Heart left ventricle (tissue), 16 donors: Measurements from ENCODE around the gene SHROOM2. TPM values are rescaled to one million over a fixed set of nuclear protein-coding genes. Genes with fewer than 3 reads are reported as not detected.

Source experiments
- ATAC-seq, 4 donors: fragments of 200-7000 bp; cut with Tn5 transposase; one replicate each; pipeline ENCODE4 v1.9.1; 2020 to 2022; ENCODE audit warnings: moderate library complexity in 4 of 4, mild to moderate bottlenecking in 3 of 4, moderate number of reproducible peaks in 1 of 4
- DNase-seq, 5 donors: peaks; one replicate each; pipeline ENCODE4 v3.0.0-alpha.2; 2020
- H3K27ac ChIP-seq, 12 donors: fragments of 200-600 bp; sonication (generic) in 4 of 12; one replicate each; pipeline versions ENCODE4 v1.5.0 to v1.8.0; 2016 to 2022; ENCODE audit warnings: mild to moderate bottlenecking in 2 of 12
- H3K27me3 ChIP-seq, 9 donors: fragments of 200-600 bp; sonication (generic) in 2 of 9; one replicate each; pipeline versions ENCODE4 v1.5.1 to v1.8.0; 2016 to 2022; ENCODE audit warnings: mild to moderate bottlenecking in 3 of 9
- H3K36me3 ChIP-seq, 9 donors: fragments of 200-600 bp; sonication (generic) in 2 of 9; one replicate each; pipeline versions ENCODE4 v1.5.0 to v1.8.0; 2018 to 2022; ENCODE audit warnings: mild to moderate bottlenecking in 2 of 9
- H3K4me1 ChIP-seq, 12 donors: fragments of 200-600 bp; sonication (generic) in 4 of 12; one replicate each; pipeline versions ENCODE4 v1.5.0 to v1.8.0; 2016 to 2022; ENCODE audit warnings: mild to moderate bottlenecking in 3 of 12
- H3K4me3 ChIP-seq, 12 donors: fragments of 200-600 bp; sonication (generic) in 4 of 12; one replicate each; pipeline versions ENCODE4 v1.5.0 to v1.8.0; 2017 to 2022; ENCODE audit warnings: mild to moderate bottlenecking in 9 of 12, moderate library complexity in 4 of 12
- H3K9me3 ChIP-seq, 12 donors: fragments of 200-600 bp; sonication (generic) in 4 of 12; one replicate each; pipeline versions ENCODE4 v1.5.0 to v1.8.0; 2016 to 2022; ENCODE audit warnings: mild to moderate bottlenecking in 1 of 12
- POLR2A ChIP-seq, 2 donors: fragments of 450-650 bp; IDR thresholded peaks; one replicate each; pipeline ENCODE4 v1.6.1; 2017; ENCODE audit warnings: antibody characterized with exemption in 2 of 2, mild to moderate bottlenecking in 2 of 2, moderate library complexity in 2 of 2
- WGBS, 4 donors: extraction: QIAGEN DNeasy Blood & Tissue Kit in 2 of 4; methylation state at CpG; one replicate each; pipeline versions ENCODE4 v1.1.5 to v1.1.7; 2013 to 2018; 5-methylcytosine and 5-hydroxymethylcytosine counted together
- intact Hi-C, 10 donors: fragments of 100-400 bp; cut with DNase I; formaldehyde crosslinking; loops; one replicate each; pipeline versions ENCODE4 v1.11.1 to v1.14.2; 2022
- polyA plus RNA-seq, 2 donors: library from polyadenylated mRNA; stranded (reverse); fragments of 200-250 nt; gene quantifications; one replicate each; pipeline ENCODE4 v1.2.3, GENCODE V29; 2013
- total RNA-seq, 9 donors: library from RNA; depleted of rRNA in 2 of 9; stranded (reverse); fragments of >200 nt in 2 of 9; fragmentation: NEBNext Ultra II Directional in 3 of 9; extraction: Animal tissue kit (Norgen Biotek cat#: 25700) in 3 of 9; gene quantifications; one replicate each; pipeline versions ENCODE4 v1.1.0 to v1.2.4, GENCODE V29; 2016 to 2023
- TF ChIP-seq, protein P1 (sequence below), 12 donors: fragments of 200-600 bp; sonication (generic) in 4 of 12; IDR thresholded peaks; one replicate each; pipeline versions ENCODE4 v1.5.0 to v1.8.0; 2018 to 2022; ENCODE audit warnings: antibody characterized with exemption in 12 of 12, mild to moderate bottlenecking in 5 of 12
- donor health status: ischemic (EF 13 %, LVEDD 7.1; RV severe dilation, severe dysfunction).
- donor health status: healthy with polysubstance abuse.
- donor health status: DM: no; HTN: yes; CAD: no.
- donor health status: DM: no; HTN: no; CAD: no.
- donor health status: ischemic (EF 25% LVEDD 6.9; RV normal size, moderate dysfunction).
- donor health status: ischemic (EF 25% LVEDD 5.7; RV mildly dilated, moderate dysfunction).
- donor health status: healthy.
- donor health status: DM: yes; HTN: yes; CAD: no.
- donor health status: ischemic (EF 35%, LVEDD 5.7; RV mildly dilated, moderate dysfunction).
- donor health status: nonischemic (EF 11% LVEDD 7.7; RV severe dilation, severe dysfunction).
- donor health status: DM: yes; HTN: yes; CAD: no.
- donor health status: PGD.
- donor health status: ischemic (EF 29% LVEDD 5.4; RV normal size, mild dysfunction).
- donor health status: nonischemic (EF 23%, LVEDD 6.1; RV moderate dilation, normal function).

Gene SHROOM2
- total and polyA plus RNA-seq, 11 donors = 0.38 to 1.7 (median 0.83) TPM

DNA sequence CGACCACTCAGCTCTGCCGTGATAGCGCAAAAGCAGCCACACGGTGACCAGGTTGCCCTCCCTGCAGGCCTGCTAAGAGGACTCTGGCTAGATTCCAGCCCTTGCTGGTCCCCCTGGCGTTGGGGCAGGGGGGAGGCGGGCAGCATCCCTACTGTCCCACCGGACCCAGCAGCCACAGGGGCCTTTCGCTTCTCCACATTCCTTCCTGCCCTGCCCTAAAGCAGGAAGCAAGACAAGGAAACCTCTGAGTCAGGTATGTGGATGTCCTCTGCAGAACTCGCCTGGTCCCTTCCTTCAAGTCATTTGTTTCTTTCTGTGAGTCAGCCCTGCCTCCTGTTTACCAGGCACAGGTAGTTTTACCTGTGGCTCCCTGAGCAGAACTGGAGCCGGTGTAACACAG, 120.7 kb downstream of the SHROOM2 start:
- Histone ChIP-seq H3K27me3 (peaks cover 0 to 10% (median 0%) of the 10 kb centered on the region in 9 donors), H3K9me3 (no peaks in the 10 kb centered on the region), H3K4me3 (no peak overlapping the region), H3K27ac (no peak overlapping the region), H3K4me1 (peaks cover 0 to 3% (median 0%) of the 10 kb centered on the region in 12 donors), H3K36me3 (no peaks in the 10 kb centered on the region)
- ATAC-seq (no peak), DNase-seq (no peak)
- TF ChIP-seq, protein P1, sequence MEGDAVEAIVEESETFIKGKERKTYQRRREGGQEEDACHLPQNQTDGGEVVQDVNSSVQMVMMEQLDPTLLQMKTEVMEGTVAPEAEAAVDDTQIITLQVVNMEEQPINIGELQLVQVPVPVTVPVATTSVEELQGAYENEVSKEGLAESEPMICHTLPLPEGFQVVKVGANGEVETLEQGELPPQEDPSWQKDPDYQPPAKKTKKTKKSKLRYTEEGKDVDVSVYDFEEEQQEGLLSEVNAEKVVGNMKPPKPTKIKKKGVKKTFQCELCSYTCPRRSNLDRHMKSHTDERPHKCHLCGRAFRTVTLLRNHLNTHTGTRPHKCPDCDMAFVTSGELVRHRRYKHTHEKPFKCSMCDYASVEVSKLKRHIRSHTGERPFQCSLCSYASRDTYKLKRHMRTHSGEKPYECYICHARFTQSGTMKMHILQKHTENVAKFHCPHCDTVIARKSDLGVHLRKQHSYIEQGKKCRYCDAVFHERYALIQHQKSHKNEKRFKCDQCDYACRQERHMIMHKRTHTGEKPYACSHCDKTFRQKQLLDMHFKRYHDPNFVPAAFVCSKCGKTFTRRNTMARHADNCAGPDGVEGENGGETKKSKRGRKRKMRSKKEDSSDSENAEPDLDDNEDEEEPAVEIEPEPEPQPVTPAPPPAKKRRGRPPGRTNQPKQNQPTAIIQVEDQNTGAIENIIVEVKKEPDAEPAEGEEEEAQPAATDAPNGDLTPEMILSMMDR (IDR thresholded peaks at IDR 0.05) = no peak
- TF ChIP-seq POLR2A (IDR thresholded peaks at IDR 0.05) = no peak
- 75 to 89% (median 81%) methylated on average over 9 to 10 of the region's 10 CpGs for WGBS, 4 donors
- intact Hi-C loops = no loop called here

DNA sequence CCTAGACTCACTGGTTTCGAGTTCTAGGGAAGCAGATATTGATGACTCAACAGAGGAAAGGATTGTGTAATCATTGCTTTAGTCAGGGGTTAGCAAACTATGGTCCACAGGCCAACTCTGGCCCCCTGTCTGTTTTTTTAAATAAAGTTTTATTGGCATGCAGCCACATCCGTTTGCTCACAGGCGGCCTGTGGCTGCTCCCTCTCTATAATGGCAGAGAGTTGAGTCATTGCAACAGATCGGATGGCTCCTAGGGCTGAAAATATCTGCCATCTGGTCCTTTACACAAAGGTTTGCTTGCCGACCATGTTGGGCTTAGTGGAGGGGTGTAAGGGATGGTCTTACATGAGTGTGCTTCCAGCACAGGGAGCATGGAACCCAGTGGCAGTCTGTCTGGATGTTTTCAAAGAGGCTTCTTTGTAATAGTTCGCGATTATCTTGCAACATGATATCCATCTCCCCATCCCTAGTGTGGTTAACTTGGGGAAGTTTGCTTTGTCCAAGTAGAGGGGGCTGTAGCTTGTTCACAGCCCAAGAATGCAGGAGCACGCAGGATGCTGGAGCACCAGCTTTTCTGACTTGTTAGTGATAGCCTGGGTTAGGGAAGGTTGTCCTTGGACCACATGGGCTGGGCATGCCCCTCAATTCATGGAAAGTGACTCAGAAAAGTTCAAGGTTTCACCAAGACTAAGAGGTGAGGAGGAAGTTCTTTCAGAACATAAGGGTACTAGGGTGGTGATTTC, 121.6 kb downstream of the SHROOM2 start:
- Histone ChIP-seq H3K9me3 (no peaks in the 10 kb centered on the region), H3K27ac (no peak overlapping the region), H3K4me3 (no peak overlapping the region), H3K36me3 (no peaks in the 10 kb centered on the region), H3K27me3 (peaks cover 0 to 15% (median 0%) of the 10 kb centered on the region in 9 donors), H3K4me1 (peaks cover 0 to 3% (median 0%) of the 10 kb centered on the region in 12 donors)
- TF ChIP-seq, protein P1 (IDR thresholded peaks at IDR 0.05) = no peak
- no peak for TF ChIP-seq POLR2A (IDR thresholded peaks at IDR 0.05)
- intact Hi-C loops = no loop called here
- WGBS, 4 donors = 71 to 93% (median 82%) methylated on average over 7 to 8 of the region's 8 CpGs
- DNase-seq = no peak
- no peak for ATAC-seq

DNA sequence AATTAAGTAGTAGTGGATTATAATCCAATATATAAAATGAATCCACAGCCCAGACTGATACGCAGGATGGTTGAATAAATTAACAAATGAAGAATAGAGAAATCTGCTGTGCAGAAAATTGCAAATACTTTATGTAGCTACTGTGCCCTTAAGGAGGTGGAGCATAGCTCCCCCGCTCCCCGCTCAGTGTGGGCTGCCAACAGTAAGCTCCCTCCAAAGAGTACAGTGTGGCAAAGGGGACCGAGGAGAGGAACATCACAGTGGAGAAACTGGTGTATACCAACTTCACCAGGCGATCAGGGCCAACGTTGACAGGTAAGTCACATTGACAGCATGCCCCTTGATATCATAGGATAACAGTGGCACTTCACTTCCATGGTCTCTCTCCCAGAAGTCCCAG, 123.0 kb downstream of the SHROOM2 start:
- WGBS, 4 donors = 80 to 93% (median 86%) methylated on average over 5 to 6 of the region's 6 CpGs
- no peak for TF ChIP-seq POLR2A (IDR thresholded peaks at IDR 0.05)
- TF ChIP-seq, protein P1 (IDR thresholded peaks at IDR 0.05) = no peak

DNA sequence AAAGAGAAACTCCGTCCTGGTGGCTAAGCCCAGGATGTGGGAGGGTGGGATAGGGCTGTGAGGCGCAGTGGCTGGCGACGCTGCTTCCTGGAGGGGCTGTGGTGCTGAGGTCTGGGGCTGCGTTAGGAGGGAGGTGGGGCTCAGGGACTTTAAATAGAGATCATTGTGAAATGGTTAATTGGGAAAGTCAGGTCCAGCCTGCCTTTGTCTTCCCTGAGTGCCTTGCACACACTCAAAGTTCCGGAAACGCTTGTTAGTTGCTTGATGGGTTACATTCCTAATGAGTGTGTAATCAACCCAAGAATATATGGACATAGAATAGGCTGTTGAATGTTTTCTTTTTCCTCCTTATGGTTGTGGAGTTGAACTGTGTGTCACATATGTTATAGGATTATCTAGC, 125.3 kb downstream of the SHROOM2 start:
- WGBS, 4 donors = 47 to 61% (median 55%) methylated on average over 7 of the region's 7 CpGs

More for the DNA sequence above, 123.0 kb downstream of the SHROOM2 start:
- Histone ChIP-seq H3K27me3 (peaks cover 0 to 19% (median 0%) of the 10 kb centered on the region in 9 donors), H3K36me3 (no peaks in the 10 kb centered on the region), H3K27ac (no peak overlapping the region), H3K4me1 (peaks cover 0 to 3% (median 0%) of the 10 kb centered on the region in 12 donors), H3K9me3 (no peaks in the 10 kb centered on the region), H3K4me3 (no peak overlapping the region)
- intact Hi-C loops = no loop called here
- ATAC-seq (no peak), DNase-seq (no peak)

More for the DNA sequence above, 125.3 kb downstream of the SHROOM2 start:
- no peak overlapping the region for H3K4me3 ChIP-seq
- intact Hi-C loops = no loop called here
- no peaks in the 10 kb centered on the region for H3K36me3 ChIP-seq
- H3K27me3 ChIP-seq = peaks cover 0 to 30% (median 0%) of the 10 kb centered on the region in 9 donors
- no peaks in the 10 kb centered on the region for H3K9me3 ChIP-seq
- DNase-seq (no peak), ATAC-seq (peak in 1 of 4 donors; percentile 39)
- no peak overlapping the region for H3K27ac ChIP-seq
- peaks cover 0 to 3% (median 0%) of the 10 kb centered on the region in 12 donors for H3K4me1 ChIP-seq
- no peak for TF ChIP-seq POLR2A (IDR thresholded peaks at IDR 0.05)
- TF ChIP-seq, protein P1 (IDR thresholded peaks at IDR 0.05) = no peak
